D721Med (cell line): ENCODE results near the gene GLT6D1.

Experiments
- DNase-seq: peaks from one replicate; pipeline ENCODE4 v3.0.0; 2011; ENCODE audit warnings: low spot score; ENCODE audit not compliant: insufficient read length
- FAIRE-seq: peaks from 2 replicates; lab custom pipeline; 2011; peaks lifted over from hg19 to GRCh38; lab: Jason Lieb, UNC
- TF ChIP-seq, protein P1 (sequence below): IDR thresholded peaks from 2 replicates; pipeline ENCODE4 v1.5.1; 2012; ENCODE audit warnings: mild to moderate bottlenecking, control low read depth; ENCODE audit not compliant: insufficient read depth; ENCODE audit errors: missing control alignments

GLT6D1 gene

DNA sequence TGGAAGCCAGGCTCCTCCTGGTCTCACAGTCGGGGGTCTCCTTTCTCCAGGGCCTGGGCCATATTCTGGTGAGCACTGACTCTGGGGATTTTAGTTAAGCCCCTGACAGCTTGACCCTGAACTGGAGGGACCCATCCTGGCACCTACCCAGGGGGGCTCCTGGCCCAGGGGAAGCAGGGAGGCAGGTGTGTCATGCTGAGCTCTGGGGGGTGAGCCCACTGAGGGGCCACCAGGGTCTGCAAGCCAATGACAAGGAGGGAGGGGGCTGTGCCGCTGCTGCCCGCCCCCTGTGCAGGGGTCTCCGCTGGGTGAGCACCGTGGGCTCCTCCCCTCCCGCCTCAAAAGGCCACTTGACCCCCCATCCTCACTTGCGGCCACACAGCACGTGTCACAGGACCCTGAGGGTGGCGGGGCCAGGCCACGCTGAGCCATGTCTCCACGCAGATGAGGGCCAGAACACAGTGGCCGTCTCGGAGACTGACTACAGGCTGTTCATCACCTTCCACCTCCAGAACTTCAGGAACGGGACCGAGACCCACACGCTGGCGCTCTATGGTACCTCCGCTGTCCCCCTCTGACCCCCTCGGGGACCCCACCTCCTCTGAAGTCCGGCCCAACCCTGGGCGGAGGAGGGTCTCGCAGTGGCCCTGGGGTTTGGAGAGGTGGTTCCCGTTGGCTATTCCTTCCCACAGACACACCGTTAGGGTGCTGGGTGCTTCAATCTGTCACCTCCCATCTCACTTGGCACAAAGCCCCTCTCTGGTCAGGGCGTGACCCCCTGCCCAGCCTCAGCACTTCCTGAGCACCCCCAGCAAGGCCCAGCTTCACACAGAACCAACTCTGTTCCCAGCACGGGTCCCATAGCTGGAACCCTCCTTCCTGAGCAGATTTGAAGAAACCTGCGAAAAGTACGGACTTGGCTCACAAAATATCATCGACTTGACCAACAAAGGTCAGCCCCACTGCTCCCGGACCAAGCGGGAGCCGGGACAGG lies 25.8 kb upstream of the GLT6D1 start:
- no peak for FAIRE-seq
- no peak for DNase-seq
- TF ChIP-seq, protein P1, sequence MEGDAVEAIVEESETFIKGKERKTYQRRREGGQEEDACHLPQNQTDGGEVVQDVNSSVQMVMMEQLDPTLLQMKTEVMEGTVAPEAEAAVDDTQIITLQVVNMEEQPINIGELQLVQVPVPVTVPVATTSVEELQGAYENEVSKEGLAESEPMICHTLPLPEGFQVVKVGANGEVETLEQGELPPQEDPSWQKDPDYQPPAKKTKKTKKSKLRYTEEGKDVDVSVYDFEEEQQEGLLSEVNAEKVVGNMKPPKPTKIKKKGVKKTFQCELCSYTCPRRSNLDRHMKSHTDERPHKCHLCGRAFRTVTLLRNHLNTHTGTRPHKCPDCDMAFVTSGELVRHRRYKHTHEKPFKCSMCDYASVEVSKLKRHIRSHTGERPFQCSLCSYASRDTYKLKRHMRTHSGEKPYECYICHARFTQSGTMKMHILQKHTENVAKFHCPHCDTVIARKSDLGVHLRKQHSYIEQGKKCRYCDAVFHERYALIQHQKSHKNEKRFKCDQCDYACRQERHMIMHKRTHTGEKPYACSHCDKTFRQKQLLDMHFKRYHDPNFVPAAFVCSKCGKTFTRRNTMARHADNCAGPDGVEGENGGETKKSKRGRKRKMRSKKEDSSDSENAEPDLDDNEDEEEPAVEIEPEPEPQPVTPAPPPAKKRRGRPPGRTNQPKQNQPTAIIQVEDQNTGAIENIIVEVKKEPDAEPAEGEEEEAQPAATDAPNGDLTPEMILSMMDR: no peak

DNA sequence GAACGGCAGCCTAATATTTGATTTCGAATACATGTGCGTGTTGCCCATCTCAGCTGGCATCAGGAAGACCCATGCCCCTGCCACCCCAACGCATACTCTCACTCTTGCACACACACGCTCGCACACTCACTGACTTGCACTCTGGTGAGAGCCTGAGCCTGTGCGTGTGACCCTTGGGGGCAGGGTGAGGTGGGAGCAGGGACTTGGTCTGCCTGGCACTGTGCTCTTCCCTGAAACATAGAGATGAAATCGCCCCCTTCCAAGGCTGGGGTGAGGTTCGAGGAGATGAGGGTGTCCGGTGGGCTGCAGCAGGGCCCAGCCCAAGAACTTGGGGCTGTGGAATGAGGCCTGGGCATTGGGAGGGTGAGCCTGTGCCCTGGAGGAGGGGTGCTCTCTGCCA lies 24.9 kb upstream of the GLT6D1 start:
- no peak for DNase-seq
- FAIRE-seq: no peak
- TF ChIP-seq, protein P1: no peak

DNA sequence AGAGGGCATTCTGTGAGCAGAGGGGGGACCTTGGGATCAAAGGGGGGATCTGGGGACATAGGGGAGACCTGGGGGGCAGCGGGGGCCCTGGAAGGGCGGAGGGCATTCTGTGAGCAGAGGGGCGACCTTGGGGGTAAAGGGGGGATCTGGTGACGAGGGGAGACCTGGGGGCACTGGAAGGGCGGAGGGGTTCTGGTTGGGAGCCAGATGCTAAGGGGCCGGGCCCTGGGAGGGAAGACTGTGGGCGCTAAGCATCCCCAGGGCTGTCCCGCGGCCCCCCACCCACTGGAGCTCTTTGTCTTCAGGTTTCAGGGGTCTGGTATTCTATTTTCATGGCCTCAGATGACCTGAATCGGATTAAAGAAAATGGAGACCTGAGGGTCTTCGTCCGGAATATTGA lies 24.5 kb upstream of the GLT6D1 start:
- DNase-seq: no peak
- TF ChIP-seq, protein P1: no peak
- no peak for FAIRE-seq

DNA sequence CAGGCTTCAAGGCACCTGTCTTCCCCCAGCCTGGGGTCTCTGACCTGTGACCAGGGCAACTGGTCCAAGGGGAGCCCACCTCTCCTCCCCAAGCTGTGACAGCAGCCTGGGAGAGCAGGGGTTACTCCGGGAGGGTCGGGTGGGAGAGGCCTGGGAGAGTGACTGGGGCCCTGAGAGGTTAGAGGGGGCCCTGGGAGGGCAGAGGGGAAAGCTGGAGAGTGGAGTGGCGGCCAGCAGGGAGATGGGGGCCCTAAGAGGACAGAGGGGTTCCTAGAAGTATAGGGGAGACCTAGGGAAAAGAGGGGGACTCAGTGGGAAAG lies 24.1 kb upstream of the GLT6D1 start:
- FAIRE-seq (no peak), DNase-seq (no peak)
- TF ChIP-seq, protein P1: no peak

DNA sequence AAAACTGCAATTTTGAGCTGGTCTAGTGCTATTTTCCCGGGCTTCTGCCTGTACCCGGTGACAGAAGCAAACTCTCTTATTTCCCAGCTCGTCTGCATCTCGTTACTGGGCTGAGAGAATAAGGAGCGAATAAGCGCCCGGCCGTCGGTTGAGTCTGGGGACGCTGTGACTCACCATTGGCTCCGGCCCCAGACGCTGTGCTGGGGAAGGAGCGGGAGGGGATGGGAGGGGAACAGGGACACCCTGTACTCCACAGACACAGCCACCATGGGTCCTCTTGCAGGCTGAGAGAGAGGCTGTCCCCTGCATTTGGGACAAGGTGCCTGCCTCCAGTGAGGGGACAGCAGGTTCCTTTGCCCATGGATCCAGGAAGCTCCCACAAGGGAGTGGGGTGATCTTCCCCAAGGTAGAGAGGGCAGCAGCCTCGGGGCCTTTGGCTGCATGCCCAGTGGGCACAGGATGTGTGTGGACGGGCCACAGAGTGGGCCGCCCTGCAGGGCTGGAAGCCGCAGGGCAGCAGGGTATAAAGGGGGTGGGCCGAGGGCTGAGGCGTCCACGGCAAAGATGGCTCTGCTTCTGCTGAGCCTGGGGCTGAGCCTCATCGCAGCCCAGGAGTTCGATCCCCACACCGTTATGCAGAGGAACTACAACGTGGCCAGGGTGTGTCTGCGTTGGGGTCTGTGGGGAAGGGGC lies 23.6 kb upstream of the GLT6D1 start, which contains the start of gene LCN9:
Gene LCN9, plus strand, starts transcription at position 552 of the 693 bp plus-strand sequence. Its CDS starts 13 bp downstream, at position 565.
- FAIRE-seq (no peak), DNase-seq (no peak)
- TF ChIP-seq, protein P1: no peak

DNA sequence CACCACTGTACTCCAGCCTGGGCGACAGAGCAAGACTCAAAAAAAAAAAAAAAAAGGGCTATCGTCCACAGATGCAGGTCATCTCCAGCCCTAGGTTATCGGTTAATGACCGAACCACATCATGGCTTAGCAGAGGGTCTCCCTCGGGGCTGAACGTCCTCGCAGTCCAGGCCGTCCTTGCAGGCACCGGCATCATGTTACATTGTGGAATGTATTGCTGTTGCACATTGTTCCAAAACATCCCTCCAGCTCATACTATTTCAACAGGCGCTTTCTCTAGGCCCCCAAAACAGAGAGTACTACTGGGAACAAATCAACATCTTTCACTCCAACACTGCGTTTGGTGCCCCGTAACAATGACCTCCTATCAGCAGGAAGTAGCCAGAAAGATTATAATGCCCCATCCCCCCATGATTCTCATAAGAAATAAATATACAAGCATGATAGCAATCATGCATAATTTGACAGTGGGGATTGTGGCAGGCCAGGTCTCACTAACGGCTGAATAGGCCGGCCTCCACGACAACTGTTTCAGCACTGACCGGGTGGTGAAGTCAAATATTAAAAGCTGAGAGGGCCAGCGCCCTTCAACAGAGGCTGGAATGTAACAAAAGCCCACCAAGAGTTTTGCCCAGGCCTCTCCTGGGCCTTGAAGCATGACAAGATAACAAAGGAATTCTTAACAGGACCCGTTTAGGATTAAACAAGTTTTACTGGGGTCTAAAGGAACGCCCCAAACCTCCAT lies 22.6 kb upstream of the GLT6D1 start:
- no peak for FAIRE-seq
- TF ChIP-seq, protein P1: no peak
- no peak for DNase-seq
